Lower leg skin (tissue), 4 donors: ENCODE measurements around the gene COL19A1. TPM values are rescaled to one million over a fixed set of nuclear protein-coding genes. Genes with fewer than 3 reads are reported as not detected.

Experiments
- DNase-seq, 2 donors: peaks; one replicate each; pipeline ENCODE4 v3.0.0-alpha.2; 2019; ENCODE audit warnings: low spot score in 2 of 2
- H3K4me3 ChIP-seq: fragments of 200-600 bp; sonication (generic); 2 replicates; pipeline ENCODE4 v1.5.1; 2017; ENCODE audit warnings: mild to moderate bottlenecking, low read depth; ENCODE audit not compliant: poor library complexity, severe bottlenecking
- POLR2A ChIP-seq, 2 donors: fragments of 450-650 bp; IDR thresholded peaks; one replicate each; pipeline ENCODE4 v1.6.1; 2016 to 2017; ENCODE audit warnings: antibody characterized with exemption in 2 of 2, mild to moderate bottlenecking in 1 of 2, moderate library complexity in 1 of 2
- WGBS, 2 donors: methylation state at CpG; one replicate each; pipeline ENCODE4 v1.1.5; 2018; 5-methylcytosine and 5-hydroxymethylcytosine counted together
- intact Hi-C: fragments of 100-400 bp; cut with DNase I; formaldehyde crosslinking; loops from one replicate; pipeline ENCODE4 v1.15.0; 2023; ENCODE audit warnings: low total_unique reads
- total RNA-seq, 4 donors: library from RNA; depleted of rRNA; stranded (reverse); fragments of >200 nt; gene quantifications; one replicate each; pipeline ENCODE4 v1.1.0, GENCODE V29; 2016
- TF ChIP-seq, protein P1 (sequence below), 3 donors: fragments of 450-650 bp; IDR thresholded peaks; one replicate each; pipeline ENCODE4 v1.5.1; 2016; ENCODE audit warnings: antibody characterized with exemption in 3 of 3, mild to moderate bottlenecking in 3 of 3, moderate library complexity in 2 of 3

Gene COL19A1
- total RNA-seq, 4 donors from 2014 or later = 0.12 to 0.19 TPM; not detected in 2

DNA sequence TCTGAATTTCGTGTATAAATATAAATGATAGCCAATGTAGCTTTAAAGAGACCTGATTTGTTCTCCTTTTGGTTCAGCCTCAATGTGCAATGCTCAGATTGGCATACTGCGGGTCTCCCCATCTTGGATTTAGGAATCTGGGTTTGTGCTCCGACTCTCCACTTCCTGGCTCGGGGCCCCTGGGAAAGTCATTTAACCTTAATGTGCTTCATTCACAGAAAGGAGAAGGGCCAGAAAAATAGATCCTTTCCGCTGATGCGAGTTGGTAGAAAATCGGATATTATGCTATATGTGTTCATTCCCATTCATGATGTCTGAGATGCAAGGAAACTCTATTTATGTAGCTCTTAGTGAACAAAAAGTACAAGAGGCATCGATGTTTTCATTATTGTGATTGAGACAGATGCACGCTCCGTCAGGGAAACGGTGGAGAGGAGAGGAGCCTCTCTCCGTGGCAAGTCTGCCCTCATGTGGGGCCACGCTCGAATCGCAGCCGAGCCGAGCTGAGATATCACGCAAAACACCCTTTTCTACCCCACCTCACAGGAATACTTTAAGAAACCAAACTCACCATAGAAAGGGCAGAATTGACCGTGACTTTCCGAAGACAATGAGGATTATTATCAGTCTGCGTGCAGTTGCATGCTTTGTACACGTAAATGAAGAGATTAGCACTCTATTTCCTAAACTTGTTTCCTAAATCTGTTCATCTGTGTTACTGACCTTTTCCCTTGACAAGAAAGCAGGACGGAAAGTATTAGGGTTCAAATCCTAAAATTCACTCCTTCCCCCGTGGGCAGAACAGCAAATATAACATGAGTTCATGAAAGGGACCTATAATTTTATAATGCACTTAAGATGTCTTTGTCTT is 300.0 kb downstream of the COL19A1 start:
- 14 to 16% methylated on average over 24 of the region's 24 CpGs for WGBS, 2 donors
- TF ChIP-seq, protein P1, sequence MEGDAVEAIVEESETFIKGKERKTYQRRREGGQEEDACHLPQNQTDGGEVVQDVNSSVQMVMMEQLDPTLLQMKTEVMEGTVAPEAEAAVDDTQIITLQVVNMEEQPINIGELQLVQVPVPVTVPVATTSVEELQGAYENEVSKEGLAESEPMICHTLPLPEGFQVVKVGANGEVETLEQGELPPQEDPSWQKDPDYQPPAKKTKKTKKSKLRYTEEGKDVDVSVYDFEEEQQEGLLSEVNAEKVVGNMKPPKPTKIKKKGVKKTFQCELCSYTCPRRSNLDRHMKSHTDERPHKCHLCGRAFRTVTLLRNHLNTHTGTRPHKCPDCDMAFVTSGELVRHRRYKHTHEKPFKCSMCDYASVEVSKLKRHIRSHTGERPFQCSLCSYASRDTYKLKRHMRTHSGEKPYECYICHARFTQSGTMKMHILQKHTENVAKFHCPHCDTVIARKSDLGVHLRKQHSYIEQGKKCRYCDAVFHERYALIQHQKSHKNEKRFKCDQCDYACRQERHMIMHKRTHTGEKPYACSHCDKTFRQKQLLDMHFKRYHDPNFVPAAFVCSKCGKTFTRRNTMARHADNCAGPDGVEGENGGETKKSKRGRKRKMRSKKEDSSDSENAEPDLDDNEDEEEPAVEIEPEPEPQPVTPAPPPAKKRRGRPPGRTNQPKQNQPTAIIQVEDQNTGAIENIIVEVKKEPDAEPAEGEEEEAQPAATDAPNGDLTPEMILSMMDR (IDR thresholded peaks at IDR 0.05) = no peak
- H3K4me3 ChIP-seq = no peak overlapping the region
- DNase-seq = no peak
- intact Hi-C loops = no loop called here

DNA sequence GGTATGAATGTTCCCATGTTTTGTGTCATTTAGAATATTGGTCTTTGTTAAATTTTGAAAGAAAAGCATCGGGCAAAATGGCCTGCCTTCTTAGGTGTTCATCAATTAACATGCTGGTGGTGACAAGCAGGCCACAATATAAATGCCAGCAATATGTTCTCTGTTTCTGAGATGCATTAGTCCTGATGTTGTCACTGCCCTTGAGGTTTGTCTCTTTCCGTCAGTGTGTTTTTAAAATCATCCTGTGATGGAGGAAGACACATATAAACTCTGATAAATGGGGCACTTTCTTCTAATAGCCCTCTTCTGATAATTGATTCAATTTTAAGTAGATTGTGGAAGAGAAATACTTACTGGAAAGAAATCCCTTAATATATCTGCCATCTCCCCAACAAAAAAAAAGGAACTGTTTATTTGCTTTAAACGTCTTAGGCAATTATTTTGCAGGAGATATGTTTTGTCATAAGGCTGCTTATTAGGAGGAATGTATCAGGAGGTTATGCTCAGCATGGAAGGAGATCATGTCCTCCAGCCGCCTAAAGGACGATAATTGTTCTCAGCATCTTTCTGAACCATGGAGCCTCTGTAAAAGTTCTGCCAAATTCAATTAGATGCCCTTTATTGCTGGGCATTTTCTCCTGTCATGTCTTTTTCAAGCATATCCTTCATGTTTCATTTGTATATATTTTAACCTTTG is 302.5 kb downstream of the COL19A1 start:
- intact Hi-C loops = no loop called here
- WGBS, 2 donors = 71 to 76% methylated on average over 5 of the region's 5 CpGs
- no peak for DNase-seq
- TF ChIP-seq POLR2A (IDR thresholded peaks at IDR 0.05) = no peak
- TF ChIP-seq, protein P1 (IDR thresholded peaks at IDR 0.05) = no peak
- no peak overlapping the region for H3K4me3 ChIP-seq

DNA sequence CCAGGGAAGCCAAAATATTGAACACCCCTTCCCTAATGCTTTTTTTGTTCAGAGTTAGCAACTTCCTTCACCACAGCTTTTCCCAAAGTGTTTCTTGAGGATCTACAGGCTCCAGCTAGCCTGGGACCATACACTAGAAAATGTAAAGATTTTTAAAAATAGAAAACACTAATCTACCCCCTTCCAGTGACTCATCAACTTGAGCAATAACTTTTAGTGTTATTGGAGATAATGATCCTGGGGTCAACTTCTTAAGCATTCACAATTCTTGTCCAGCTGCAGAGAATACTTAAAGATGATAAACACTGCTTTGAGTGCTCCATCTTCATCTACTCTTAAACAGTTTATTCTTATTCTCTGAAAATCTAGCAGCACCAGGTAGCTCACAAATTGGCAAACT is 304.9 kb downstream of the COL19A1 start:
- DNase-seq = no peak
- intact Hi-C loops = no loop called here
- no peak for TF ChIP-seq POLR2A (IDR thresholded peaks at IDR 0.05)
- TF ChIP-seq, protein P1 (IDR thresholded peaks at IDR 0.05) = no peak
- no peak overlapping the region for H3K4me3 ChIP-seq

DNA sequence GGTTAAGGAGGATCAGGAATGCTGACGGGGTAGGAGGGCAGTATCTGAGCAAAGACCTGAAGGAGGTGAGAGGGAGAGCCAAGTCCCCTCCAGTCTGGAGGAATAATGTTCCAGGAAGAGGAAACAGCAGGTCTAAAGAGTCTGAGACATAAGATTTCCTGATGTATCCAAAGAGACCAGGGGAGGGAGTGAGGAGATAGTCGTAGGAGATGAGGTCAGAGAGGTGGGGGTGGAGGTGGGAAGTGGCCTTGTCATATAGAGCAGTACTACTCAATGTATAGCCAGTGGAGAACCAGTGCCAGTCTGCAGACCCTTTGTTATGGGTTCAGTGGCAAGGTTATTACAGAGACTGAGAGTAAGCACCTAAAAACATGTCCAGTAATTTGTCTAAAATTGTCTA is 305.9 kb downstream of the COL19A1 start:
- no peak overlapping the region for H3K4me3 ChIP-seq
- 52 to 65% methylated on average over 2 of the region's 2 CpGs for WGBS, 2 donors
- no peak for DNase-seq
- TF ChIP-seq, protein P1 (IDR thresholded peaks at IDR 0.05) = no peak
- TF ChIP-seq POLR2A (IDR thresholded peaks at IDR 0.05) = no peak
- intact Hi-C loops = no loop called here

DNA sequence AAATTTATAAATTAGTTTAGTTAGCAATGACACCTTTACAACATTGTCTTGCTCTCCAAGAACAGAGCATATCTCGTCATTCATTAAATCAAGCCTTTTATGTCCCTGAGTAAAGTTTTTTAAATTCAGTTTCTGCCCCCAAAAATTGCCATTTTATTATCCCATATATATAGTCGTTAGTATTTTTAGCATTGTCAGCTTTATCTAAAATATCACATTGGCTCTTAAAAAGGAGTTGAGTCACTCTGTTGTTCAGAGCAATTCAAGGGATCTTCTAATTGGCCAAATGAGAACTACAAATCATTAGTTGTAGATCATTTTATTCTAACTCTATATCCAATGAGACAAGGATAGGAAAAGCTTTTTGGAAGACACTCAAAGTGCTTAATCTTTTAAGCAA is 309.4 kb downstream of the COL19A1 start:
- no peak for TF ChIP-seq POLR2A (IDR thresholded peaks at IDR 0.05)
- TF ChIP-seq, protein P1 (IDR thresholded peaks at IDR 0.05) = no peak
- intact Hi-C loops = no loop called here
- no peak for DNase-seq
- 66 to 74% methylated on average over 2 of the region's 2 CpGs for WGBS, 2 donors
- H3K4me3 ChIP-seq = no peak overlapping the region
